ENCODE data around the gene ADGRF5.

Gene ADGRF5

DNA sequence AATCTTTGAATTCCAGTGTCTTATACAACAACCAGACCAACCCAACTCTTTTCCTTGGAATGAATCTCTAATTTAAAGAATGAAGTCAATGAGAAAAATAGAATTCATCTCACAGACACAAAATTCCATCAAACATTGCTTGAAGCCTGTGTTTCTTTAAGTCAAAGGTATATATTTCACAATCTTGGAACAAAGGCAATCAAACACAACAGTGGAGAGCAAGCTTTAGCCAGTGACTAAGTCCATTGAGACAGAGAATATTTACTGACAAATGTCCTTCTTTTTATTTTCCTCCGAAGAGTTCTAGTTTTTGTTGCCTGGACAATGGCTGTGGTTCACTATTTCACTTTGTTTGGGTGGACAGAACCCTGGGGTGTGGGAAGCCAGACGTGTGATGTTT is 92.8 kb downstream of the ADGRF5 start:
- DNase-seq, result no peak
- Histone ChIP-seq H3K27me3 (replicated peaks) (no peaks in the 10 kb centered on the region), H3K27ac (no peak overlapping the region), H3K36me3 (replicated peaks) (no peaks in the 10 kb centered on the region), H3K4me3 (ENCODE audit: low read depth, low read length) (no peak overlapping the region)
- in situ Hi-C loops (cut with HindIII; ENCODE audit: low pct_ligation_motif_present, low sequenced_read_pairs), result no loop called here
- TF ChIP-seq, protein P1, sequence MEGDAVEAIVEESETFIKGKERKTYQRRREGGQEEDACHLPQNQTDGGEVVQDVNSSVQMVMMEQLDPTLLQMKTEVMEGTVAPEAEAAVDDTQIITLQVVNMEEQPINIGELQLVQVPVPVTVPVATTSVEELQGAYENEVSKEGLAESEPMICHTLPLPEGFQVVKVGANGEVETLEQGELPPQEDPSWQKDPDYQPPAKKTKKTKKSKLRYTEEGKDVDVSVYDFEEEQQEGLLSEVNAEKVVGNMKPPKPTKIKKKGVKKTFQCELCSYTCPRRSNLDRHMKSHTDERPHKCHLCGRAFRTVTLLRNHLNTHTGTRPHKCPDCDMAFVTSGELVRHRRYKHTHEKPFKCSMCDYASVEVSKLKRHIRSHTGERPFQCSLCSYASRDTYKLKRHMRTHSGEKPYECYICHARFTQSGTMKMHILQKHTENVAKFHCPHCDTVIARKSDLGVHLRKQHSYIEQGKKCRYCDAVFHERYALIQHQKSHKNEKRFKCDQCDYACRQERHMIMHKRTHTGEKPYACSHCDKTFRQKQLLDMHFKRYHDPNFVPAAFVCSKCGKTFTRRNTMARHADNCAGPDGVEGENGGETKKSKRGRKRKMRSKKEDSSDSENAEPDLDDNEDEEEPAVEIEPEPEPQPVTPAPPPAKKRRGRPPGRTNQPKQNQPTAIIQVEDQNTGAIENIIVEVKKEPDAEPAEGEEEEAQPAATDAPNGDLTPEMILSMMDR (IDR thresholded peaks at IDR 0.05; ENCODE audit: low read depth, low read length, missing control alignments), result no peak

DNA sequence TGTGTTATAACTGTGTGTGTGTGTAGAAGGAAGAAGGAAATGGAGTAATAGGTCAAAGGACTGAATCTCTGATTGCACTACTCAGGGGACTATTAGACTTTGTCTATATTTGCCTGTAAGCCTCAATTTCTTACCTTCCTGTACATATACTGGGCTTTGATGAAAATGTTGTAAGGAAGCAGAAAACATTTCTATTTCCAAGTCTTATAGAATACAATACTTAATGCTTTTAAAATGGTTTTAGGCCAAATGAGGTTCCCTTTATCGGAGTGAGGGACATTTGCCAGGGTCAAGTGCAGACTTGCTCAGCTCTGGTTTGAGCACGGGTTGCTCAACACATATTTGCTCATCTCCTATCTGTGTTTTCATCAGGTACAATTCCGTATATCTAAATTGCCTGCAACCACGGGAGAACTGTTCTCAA is 100.3 kb downstream of the ADGRF5 start:
- Histone ChIP-seq H3K27ac (no peak overlapping the region), H3K27me3 (replicated peaks) (no peaks in the 10 kb centered on the region)
- in situ Hi-C loops (cut with HindIII; ENCODE audit: low pct_ligation_motif_present, low sequenced_read_pairs), result no loop called here

GRCh38 chr6:46819561-46819960 is 102.2 kb downstream of the ADGRF5 start:
- in situ Hi-C loops (cut with HindIII; ENCODE audit: low pct_ligation_motif_present, low sequenced_read_pairs), result no loop called here
- no peak for DNase-seq
- no peak overlapping the region for H3K27ac ChIP-seq
- no peaks in the 10 kb centered on the region for H3K27me3 ChIP-seq (replicated peaks)
- H3K36me3 ChIP-seq (replicated peaks), result no peaks in the 10 kb centered on the region
- TF ChIP-seq, protein P1 (IDR thresholded peaks at IDR 0.05; ENCODE audit: low read depth, low read length, missing control alignments), result no peak
- H3K4me3 ChIP-seq (ENCODE audit: low read depth, low read length), result no peak overlapping the region

More for the DNA sequence above, 100.3 kb downstream of the ADGRF5 start:
- no peaks in the 10 kb centered on the region for H3K36me3 ChIP-seq (replicated peaks)
- TF ChIP-seq, protein P1 (IDR thresholded peaks at IDR 0.05; ENCODE audit: low read depth, low read length, missing control alignments), result no peak
- no peak overlapping the region for H3K4me3 ChIP-seq (ENCODE audit: low read depth, low read length)
- no peak for DNase-seq

DNA sequence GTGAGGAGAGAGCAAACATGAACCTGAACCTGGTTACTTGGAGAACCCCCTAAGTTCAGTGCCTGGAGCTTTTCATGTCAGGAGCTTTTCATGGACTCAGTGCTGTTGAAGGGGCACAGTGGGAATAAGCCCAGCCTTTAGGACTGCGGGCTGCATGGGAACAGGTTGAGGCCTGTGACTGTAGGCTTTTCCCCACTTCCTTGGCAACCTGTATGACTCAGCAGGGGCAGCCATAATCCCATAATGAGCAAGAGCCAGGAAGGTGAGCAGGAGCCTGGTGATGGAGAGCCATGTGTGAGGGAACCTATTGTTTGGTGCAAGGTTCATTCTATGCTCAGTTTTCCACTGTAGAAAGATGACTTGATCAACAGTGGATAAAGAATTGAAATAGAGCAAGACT is 105.1 kb downstream of the ADGRF5 start:
- no peak for DNase-seq
- no peak overlapping the region for H3K27ac ChIP-seq
- TF ChIP-seq, protein P1 (IDR thresholded peaks at IDR 0.05; ENCODE audit: low read depth, low read length, missing control alignments), result no peak
- no peaks in the 10 kb centered on the region for H3K36me3 ChIP-seq (replicated peaks)
- H3K4me3 ChIP-seq (ENCODE audit: low read depth, low read length), result no peak overlapping the region
- H3K27me3 ChIP-seq (replicated peaks), result no peaks in the 10 kb centered on the region
- in situ Hi-C loops (cut with HindIII; ENCODE audit: low pct_ligation_motif_present, low sequenced_read_pairs), result no loop called here

GRCh38 chr6:46815130-46815529 is 106.6 kb downstream of the ADGRF5 start:
- Histone ChIP-seq H3K27me3 (replicated peaks) (no peaks in the 10 kb centered on the region), H3K4me3 (ENCODE audit: low read depth, low read length) (no peak overlapping the region), H3K36me3 (replicated peaks) (no peaks in the 10 kb centered on the region), H3K27ac (no peak overlapping the region)
- in situ Hi-C loops (cut with HindIII; ENCODE audit: low pct_ligation_motif_present, low sequenced_read_pairs), result no loop called here
- DNase-seq, result no peak
- TF ChIP-seq, protein P1 (IDR thresholded peaks at IDR 0.05; ENCODE audit: low read depth, low read length, missing control alignments), result no peak

DNA sequence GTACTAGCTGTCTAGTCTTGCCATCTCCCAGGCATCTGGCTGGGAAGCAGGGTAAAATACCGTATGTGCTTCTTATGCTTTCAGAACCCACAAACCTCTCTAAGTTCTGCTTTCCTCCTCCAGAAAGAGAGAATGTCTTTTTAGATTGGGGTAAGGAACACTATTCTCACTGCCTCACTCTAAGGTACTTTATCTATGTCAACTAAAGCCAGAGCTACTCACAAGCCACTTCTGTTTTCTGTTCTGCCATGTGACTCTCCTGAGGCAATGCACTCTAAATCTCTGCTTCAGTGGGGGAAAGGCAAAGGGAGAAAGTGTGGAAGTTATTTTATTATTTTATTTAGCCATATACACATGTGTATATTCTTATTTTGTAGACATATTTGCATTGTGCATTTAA is 112.9 kb downstream of the ADGRF5 start:
- TF ChIP-seq, protein P1 (IDR thresholded peaks at IDR 0.05; ENCODE audit: low read depth, low read length, missing control alignments), result no peak
- Histone ChIP-seq H3K27ac (no peak overlapping the region), H3K27me3 (replicated peaks) (no peaks in the 10 kb centered on the region), H3K4me3 (ENCODE audit: low read depth, low read length) (no peak overlapping the region), H3K36me3 (replicated peaks) (no peaks in the 10 kb centered on the region)
- in situ Hi-C loops (cut with HindIII; ENCODE audit: low pct_ligation_motif_present, low sequenced_read_pairs), result no loop called here
- DNase-seq, result no peak

Measured in brain microvascular endothelial cell (primary cell).